Sigmoid colon (tissue), 4 donors: ENCODE data around the gene TM7SF3.

ENCODE experiments used
- CTCF ChIP-seq, 4 experiments: fragments of 450-650 bp in 3 of 4; fragments of 200-600 bp in 1 of 4; IDR thresholded peaks; one replicate each; pipeline ENCODE4 v1.5.1; 2016 to 2019; ENCODE audit warnings: antibody characterized with exemption in 4 of 4, mild to moderate bottlenecking in 3 of 4, moderate library complexity in 2 of 4
- EP300 ChIP-seq, 4 donors: sonication (generic); formaldehyde crosslinking; IDR thresholded peaks; one replicate each; pipeline ENCODE4 v1.6.1; 2017; ENCODE audit warnings: antibody characterized with exemption in 4 of 4
- POLR2AphosphoS5 ChIP-seq, 4 donors: sonication (generic); formaldehyde crosslinking; IDR thresholded peaks; one replicate each; pipeline ENCODE4 v1.6.1; 2017; ENCODE audit warnings: antibody characterized with exemption in 4 of 4

DNA sequence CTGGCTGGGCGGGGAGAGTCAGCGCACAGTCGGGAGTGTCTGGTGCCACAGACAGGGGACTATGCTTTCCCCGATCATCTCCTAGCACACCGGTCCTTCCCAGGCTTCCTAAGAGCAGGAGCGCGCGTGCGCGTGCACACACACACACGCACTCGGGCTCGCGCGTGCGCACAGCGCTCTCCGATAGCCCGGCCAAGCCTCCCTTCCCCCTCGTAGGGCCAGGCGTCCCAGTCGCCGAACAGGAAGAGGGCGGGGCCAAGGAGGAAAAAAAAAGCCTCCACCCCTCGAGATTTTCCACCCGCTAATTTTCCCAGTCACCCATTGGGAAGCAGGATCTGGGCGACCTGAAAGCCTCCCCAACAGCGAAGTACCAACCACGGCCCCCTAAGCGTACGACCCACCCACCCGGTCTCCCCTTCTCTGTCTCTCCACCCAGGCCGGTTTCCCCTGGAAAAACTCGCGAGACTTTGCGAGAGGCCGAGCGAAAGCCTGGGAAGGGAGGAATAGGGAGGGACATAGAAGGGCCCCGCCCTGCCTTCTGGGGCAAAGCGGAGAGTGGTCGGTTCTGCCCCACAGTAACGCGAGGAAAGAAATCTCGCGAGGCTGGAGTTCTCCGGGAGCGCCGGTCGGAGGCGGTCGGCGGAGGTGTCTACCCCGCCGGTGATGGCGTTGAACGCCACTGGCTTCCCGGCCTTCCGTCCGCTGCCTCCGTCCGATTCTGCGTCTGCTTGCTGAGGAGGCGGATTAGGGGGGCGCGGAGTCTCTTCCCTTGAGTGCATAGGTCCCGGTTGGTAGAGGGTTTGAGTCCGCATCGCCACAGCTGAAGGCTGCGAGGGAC, 76.1 kb downstream of the TM7SF3 start, which contains the start of the genes FGFR1OP2 and INTS13:
- no peak for TF ChIP-seq CTCF (IDR thresholded peaks at IDR 0.05)
- peak in 1 of 4 donors; percentile 79 for TF ChIP-seq EP300 (IDR thresholded peaks at IDR 0.05)
- TF ChIP-seq POLR2AphosphoS5 (IDR thresholded peaks at IDR 0.05) = peak; percentile 98 to 99 (median 99)
